Activated CD8-positive, alpha-beta memory T cell treated with anti-CD3 and anti-CD28 coated beads, Interleukin-2, amount 50 U/mL, for 4 hours (primary cell): ENCODE data around the gene LIN37.
"Not testable (repeated sequence)": the region's sequence is repeated elsewhere in the genome, so short reads cannot be mapped to it uniquely, and the experiment has no call there.

ENCODE experiments used
- DNase-seq: peaks from one replicate; pipeline ENCODE4 v3.0.0-alpha.2; 2020

Gene LIN37

DNA sequence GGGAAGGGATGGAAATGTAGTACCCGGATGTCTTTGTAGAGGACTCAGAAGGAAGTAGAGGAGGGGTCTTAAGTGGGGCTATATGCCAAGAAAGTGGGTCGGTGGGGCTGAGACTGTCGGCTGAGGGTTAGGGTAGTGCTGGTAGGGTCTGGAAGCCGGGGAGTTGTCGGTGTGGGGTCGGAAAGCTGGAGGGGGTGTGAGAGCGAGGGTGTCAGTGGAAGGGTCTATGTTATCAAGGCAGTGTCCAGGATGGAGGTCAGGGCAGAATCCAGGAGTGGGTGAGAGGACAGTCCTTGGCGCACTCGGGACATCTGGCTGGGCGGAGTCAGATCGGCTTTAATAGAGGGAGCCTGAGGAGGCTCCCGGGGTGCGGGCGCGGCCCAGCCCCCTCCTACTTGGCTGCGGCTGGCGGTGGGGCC is 6.8 kb downstream of the LIN37 start:
- DNase-seq: no peak

DNA sequence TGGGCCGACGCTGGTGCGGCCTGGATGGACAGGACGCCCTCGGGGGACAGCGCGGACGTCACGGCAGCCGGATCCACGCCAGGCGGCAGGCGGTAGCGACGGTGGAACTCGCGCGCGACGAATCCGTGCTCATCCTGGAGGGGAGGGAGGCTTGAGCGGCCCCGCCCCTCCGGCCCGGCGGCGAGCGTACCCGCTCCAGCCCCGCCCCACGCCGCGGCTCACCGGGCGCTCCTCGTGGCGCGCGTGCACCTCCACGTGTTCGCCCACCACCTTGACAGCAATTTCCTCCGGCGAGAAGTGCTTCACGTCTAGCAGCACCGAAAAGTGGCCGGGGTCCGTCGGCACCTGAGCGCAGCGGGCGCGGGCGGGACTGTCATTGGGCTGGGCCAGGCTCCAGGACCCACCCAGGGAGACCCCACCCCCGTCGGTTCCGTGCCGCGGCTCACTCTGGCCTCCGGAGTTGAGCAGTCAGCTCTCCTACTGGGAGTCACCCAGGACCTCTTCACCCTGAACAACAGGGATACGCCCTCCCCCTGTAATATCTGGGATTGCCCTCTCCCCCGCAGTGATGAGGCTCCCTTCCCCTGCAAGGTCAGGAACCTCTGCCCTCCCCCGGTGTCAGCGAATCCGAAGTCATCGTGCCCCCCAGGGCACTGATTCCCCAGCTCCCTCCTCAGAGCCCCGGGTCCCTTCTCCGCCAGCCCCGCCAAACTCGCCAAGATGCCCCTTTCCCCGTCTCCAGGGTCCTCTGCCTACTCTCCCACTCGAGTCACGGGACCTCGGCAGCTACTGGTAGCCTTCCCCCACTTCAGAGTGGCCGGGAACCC is 7.4 kb downstream of the LIN37 start:
- peak; percentile 64 for DNase-seq

DNA sequence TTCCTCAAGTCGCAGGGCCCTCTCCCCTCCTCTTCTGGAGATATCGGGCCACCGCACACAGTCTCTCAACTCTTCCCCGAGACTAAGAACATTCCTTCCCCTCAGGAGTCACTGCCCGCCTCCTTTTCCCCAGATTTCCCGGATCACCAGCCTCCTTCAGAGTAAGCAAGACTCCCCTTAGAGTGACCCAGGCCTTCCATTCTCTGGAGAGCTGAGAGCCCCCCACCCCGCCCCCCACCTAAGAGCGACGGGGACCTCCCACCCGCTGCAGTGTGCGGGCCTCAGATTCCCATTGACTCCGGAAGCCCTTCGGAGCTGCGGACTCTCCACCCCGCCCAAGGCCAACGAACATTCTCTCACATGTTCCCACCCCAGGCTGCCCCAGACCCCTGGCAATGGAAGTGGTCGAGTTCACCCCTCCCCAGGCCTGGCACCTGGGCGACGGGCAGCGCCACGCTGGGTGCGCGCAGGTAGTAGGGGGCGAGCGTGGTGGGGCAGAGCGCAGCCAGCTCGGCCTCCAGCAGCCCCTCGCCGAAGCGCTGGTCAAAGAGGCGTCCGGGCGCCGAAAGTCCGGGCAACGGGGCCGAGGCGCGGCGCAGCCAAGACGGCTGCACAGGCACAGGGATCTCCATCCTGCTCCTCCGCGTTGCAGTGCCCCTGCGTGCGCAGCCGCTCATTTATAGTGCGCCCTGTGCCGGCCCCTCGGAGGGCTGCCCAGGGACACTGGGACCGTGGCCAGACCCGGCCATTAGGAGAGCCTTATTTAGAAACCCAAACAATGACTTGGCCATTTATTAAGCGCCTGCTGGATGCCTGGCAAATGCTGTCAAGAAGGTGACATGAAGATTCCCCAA is 8.2 kb downstream of the LIN37 start, which contains the start of gene HSPB6:
TSS of gene HSPB6 (minus strand) at position 653 of the 854 bp plus-strand sequence. CDS start at position 632, 21 bp downstream.
- peak; percentile 15 for DNase-seq

- DNase-seq: no peak
These were observed 8.9 kb downstream of the LIN37 start for GRCh38 chr19:35757231-35757748.

DNA sequence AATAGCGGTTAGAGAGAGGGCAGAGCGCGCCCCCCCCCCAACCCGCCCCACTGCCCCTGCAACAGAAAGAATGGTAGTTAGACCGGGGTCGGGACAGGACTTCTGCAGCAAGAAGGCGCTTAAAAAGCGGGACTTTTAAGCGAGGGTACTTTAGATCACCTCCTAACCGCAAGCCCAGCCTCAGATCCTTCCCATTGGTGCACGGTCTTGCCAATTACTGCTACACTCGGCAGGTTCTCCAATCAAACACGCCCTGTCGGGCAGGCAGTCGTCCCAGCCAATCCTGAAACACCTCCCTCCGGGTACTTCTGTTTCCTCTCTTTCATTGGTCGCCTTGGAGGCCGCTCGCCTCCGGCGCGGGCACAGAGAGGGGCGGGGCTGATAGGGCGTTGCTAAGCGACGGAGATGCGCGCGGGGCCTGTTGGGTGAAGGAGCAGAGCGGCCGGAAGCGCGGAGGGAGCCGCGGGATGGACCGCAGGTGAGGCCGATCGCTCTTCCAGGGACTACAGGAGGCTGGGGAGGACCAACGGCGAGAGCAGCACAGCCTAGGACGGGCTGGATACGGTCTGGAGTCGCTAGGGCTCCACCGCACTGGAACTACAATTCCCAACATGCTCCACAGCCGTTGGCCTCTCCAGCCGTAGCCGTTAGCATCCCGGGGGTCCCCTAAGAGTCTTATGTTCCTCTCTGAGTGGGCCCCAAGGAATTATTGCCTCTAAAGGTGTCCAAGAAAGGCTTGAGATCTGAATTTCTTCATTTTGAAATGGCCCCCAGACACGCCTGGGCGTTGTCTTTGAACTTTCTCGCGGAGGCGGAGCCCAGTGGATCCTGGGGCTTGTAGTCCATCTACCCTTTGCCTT is 9.6 kb downstream of the LIN37 start, which contains the start of gene PROSER3:
TSS of gene PROSER3 (plus strand) at position 428 of the 860 bp plus-strand sequence. CDS start at position 468, 40 bp downstream.
- peak; percentile 98 for DNase-seq

DNA sequence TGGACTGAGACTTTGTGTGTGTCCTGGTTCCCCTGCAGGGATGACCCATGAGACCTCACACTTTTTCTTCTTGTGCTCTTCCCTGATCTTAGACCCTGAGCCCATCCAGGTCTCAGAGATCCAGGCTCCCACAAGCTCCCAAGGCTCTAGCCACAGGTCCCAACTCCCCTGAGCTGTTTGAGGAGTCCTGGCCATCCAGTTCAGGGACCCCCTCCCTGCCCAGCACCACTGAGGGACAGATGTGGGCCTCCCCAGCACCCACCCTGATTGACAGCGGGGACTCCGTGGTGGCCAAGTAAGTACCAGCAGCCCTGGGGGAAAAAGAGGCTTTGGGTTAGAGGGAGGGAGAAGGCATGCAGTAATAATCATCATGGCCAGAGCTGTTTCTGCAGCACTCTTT is 11.3 kb downstream of the LIN37 start:
- no peak for DNase-seq

GRCh38 chr19:35760711-35761349 is 12.5 kb downstream of the LIN37 start:
- no peak for DNase-seq

DNA sequence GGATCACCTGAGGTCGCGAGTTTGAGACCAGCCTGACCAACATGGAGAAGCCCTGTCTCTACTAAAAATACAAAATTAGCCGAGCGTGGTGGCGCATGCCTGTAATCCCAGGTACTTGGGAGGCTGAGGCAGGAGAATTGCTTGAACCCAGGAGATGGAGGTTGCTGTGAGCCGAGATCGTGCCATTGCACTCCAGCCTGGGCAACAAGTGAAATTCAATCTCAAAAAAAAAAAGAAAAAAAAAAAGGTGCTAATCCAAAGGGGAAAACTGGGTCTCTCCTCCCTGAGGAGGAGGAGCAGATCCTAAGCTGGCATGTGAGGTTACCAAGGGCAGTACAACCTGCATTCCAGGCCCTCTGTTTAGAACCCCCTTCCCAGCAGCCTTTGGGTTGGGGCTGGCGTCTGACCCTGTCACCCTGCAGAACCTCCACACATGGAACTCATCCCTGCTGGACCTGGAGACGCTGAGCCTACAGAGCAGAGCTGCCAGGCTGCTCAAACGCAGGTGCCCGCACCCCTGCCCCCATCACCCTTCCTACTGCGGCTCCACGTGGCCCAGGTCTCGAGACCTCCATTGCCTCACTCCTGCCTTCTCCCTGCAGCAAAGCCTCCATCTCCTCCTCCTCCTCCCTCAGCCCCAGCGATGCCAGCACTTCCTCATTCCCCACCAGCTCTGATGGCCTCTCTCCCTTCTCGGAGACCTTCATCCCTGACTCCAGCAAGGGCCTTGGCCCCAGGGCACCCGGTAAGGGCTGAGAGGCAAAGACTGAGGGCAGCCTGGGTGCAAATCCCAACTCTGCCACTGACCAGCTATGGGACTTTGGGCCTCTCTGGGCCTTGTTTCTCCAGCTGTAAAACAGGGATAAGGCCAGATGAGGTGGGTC is 16.3 kb downstream of the LIN37 start:
- no peak for DNase-seq

DNA sequence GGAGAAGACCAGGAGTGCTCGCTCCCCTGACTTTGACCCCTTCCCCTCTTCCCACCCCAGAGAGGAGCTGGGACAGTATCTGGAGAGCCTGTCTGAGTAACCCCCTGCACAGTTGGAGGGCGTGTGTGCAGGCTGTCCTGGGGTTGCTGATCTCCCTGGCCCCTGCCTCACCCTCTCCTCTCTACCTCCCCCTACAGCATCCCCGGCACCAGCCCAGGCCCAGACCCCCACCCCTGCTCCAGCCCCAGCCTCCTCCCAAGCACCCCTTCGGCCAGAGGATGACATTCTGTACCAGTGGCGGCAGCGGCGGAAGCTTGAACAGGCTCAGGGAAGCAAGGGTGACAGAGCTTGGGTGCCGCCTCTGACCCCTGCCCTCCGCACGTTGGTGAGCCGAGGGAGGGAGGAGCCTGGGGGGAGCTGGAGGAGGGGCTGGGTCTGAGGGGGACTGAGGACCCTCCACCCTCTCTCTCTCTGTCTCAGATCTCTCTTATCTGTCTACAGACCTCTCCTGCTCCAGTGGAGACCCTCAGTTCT is 18.3 kb downstream of the LIN37 start:
- no peak for DNase-seq

DNA sequence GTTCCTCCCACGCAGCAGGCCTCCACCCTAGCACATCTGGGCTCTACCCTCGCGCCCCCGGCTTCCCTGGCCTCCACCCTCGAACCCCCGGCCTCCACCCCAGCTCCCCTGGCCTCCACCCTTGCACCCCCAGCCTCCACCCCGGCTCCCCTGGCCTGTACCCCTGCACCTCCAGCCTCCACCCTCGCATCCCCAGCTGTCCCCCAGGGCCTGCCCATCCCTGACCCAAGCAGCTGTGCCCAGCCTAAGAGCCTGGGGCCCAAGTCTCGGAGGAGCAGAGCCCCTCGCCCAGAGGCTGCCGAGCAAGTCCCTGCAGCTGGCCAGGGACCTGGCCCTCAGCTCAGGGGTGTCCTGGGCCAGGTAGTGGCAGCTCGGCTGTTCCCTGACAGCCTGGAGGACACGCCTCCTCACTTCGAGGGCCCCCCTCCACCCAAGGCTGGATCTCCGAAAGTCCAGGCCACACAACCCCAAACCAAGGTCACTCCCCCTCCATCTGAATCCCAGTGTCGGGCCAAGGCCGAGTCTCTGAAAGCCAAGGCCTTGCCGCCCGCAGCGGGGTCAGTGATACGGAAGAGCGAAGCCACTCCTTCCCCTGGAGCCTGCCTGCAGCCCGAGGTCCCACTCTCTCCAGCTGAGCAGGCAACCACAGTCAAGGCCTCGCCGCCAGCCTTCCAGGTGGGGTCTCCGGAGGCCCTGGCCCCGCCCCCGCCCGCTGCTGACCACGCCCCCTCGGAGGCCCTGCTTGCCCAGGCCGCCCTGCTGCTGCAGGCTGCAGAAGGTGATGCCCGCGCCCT is 19.1 kb downstream of the LIN37 start:
- DNase-seq: no peak

GRCh38 chr19:35768082-35768421 is 19.7 kb downstream of the LIN37 start:
- no peak for DNase-seq

DNA sequence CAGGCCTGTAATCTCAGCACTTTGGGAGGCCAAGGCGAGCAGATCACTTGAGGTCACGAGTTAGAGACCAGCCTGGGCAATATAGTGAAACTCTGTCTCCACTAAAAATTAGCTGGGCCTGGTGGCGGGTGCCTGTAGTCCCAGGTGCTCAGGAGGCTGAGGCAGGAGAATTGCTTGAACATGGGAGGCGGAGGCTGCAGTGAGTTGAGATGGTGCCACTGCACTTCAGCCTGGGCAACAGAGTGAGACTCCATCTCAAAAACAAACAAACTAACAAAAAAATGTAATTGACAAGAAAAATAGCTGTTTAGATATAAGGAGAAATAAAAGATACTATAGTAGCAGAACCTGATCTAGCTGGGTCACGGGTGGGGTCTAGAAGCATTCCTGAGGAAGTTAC is 24.0 kb downstream of the LIN37 start:
- not testable (repeated sequence) for DNase-seq

DNA sequence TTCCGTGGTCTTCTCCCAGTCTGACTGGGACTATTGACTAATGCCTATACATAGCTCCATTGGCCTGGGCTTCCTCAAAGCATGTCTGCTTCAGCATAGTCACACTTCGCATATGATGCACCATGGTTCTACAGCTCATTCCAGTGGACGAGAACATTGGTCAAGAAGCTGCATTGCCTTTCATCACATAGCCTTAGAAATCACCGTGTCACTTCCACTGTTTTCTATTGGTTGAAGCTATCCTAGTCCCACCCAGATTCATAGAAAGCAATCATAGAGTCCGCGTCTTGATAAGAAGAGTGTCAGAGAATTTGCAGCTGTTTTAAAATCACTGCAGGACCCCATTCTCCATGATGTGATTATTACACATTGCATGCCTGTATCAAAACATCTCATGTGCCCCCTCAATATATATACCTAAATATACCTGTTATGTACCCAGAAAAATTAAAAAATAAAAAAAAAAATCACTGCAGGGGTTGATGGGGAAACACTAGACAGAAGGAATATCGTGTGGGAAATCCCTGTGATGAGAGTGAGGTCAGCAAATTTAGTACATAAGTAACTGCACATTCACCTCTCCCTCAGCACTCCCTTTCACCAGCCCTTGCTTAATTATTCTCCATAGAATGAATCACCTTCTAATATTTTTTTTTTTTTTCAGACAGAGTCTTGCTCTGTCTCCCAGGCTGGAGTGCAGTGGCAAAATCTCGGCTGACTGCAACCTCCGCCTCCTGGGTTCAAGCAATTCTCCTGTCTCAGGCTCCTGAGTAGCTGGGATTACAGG is 24.8 kb downstream of the LIN37 start:
- no peak for DNase-seq

- no peak for DNase-seq
These were observed 26.1 kb downstream of the LIN37 start for GRCh38 chr19:35774274-35775045.

DNA sequence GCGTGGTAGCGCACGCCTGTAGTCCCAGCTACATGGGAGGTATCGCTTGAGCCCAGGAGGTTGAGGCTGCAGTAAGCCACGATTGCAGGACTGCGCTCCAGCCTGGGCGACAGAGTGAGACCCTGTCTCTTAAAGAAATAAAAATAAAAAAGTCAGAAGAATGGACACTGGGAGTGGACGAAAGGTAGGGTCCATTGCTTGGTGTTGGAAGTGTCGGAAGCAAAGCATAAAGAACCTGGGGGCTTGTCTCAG is 26.6 kb downstream of the LIN37 start:
- DNase-seq: no peak

DNA sequence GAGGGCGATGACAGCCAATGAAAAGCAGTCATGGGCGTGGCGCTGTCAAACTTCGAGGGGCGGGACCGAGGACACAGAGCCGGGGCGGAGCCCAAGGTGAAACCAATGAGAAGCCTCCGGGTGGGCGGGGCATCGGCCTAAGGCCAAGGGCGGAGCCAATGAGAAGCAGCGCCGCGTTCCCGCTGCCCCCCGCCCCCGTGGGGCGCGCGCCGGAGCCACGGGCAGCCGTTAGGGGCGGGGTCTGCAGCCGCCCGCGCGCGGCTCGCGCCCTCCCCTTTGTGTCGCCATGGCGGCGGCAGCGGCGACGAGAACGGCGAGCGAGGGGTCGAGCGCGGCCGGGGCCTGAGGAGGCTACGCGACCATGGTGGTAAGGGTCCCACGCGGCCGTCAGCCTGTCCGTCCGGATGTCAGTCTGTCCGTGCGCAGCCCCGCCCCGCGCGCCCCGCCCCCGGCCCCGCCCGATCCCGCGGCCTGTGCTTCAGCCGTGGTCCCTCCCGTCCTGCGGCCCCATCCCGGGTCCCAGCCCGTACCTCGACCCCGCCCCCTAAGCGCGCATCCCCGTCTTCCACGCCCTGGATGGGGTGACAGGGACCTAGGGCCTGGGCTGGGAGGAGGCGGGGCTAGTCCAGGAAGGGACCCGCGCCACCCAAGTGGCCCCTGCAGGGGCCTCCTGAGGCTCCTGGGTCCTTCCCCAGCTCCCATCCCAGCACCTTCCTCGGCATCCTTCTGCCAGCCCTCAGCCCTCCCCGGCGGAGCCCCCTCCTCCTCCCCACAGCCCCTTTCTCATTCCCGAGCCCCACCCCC is 27.1 kb downstream of the LIN37 start, which contains the start of gene ARHGAP33:
TSS of gene ARHGAP33 (plus strand) at position 267 of the 804 bp plus-strand sequence. CDS start at position 362, 95 bp downstream.
- DNase-seq: peak; percentile 99

GRCh38 chr19:35776102-35776788 is 27.9 kb downstream of the LIN37 start:
- no peak for DNase-seq
